ENCODE data around the gene NUB1.

Gene NUB1

DNA sequence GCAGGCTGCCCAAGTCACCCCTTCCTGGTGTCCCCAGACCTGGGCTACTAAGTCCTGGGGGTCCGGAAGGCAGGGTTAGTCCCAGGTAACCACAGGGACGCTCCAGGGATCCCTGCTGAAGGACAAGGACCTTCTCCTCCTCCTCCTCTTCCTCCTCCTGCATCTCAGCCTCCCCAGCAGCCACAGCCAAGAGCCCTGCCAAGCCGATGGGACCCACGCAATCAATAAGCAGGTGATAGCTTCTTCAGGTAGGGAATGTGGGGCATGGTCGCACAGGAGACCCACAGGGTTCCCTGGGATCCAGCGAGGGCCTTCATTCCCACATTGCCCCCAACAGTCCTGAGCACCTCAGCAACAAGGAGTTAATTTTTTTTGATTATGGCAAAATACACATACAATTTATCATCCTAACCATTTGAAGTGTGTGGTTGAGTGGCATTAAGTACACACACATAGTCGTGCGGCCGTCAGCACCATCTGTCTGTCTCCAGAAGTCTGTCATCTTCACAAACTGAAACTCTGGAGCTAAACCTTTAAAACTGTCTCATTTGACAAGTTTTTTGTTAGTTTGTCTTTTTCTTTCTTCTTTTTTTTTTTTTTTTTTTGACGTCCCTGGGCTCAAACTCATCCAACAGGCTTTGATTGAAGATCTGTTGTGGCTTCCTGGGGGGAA lies 86.2 kb downstream of the NUB1 start:
- peaks cover 3 to 8% of the 10 kb centered on the region in 2 donors for H3K4me1 ChIP-seq (ENCODE audit: control insufficient read depth in 2 of 2, insufficient read depth in 2 of 2, low read length in 2 of 2)
- H3K27me3 ChIP-seq (ENCODE audit: control insufficient read depth in 2 of 2, insufficient read depth in 2 of 2, low read length in 2 of 2), result peaks cover 0 to 2% of the 10 kb centered on the region in 2 donors
- H3K9me3 ChIP-seq (ENCODE audit: control insufficient read depth in 2 of 2, low read length in 2 of 2), result no peaks in the 10 kb centered on the region
- H3K4me3 ChIP-seq (ENCODE audit: low read length in 2 of 2), result no peak overlapping the region
- H3K36me3 ChIP-seq (ENCODE audit: control insufficient read depth in 2 of 2, insufficient read depth in 2 of 2, low read length in 2 of 2), result no peaks in the 10 kb centered on the region
- no peak overlapping the region for H3K9ac ChIP-seq (ENCODE audit: low read depth in 1 of 2, low read length in 2 of 2)
- peak overlapping the region in 1 of 2 donors; percentile 19 for H3K27ac ChIP-seq (ENCODE audit: low read depth in 2 of 2, low read length in 2 of 2)
